ENCODE data around the gene ST7. TPM values are rescaled to one million over a fixed set of nuclear protein-coding genes. Genes with fewer than 3 reads are reported as not detected.

ST7 gene
- total and polyA plus RNA-seq, 2 of the 8 experiments (the other 6 are each of a cell fraction or from before 2014, with no cell fraction given): 16.3 to 18.0 TPM

- TF ChIP-seq CHD7 (IDR thresholded peaks at IDR 0.05; ENCODE audit: insufficient replicate concordance, low read length) (no peak), ATF2 (IDR thresholded peaks at IDR 0.05; ENCODE audit: low read length) (no peak), SP1 (IDR thresholded peaks at IDR 0.05; ENCODE audit: low read depth, low read length) (no peak), TCF12 (IDR thresholded peaks at IDR 0.05; ENCODE audit: low read depth, low read length) (no peak), RAD21 (IDR thresholded peaks at IDR 0.05 in 1 of 2, conservative IDR thresholded peaks at IDR 0.05 in 1 of 2; ENCODE audit: low read depth in 2 of 2, low read length in 2 of 2) (no peak), SIX5 (IDR thresholded peaks at IDR 0.05; ENCODE audit: low read depth, low read length) (no peak), MAFK (IDR thresholded peaks at IDR 0.05; ENCODE audit: low read depth, low read length) (no peak), POLR2AphosphoS5 (IDR thresholded peaks at IDR 0.05; ENCODE audit: low read depth, low read length) (no peak), EGR1 (IDR thresholded peaks at IDR 0.05; ENCODE audit: borderline replicate concordance, low read depth, low read length) (no peak)
- TF ChIP-seq, protein P1, sequence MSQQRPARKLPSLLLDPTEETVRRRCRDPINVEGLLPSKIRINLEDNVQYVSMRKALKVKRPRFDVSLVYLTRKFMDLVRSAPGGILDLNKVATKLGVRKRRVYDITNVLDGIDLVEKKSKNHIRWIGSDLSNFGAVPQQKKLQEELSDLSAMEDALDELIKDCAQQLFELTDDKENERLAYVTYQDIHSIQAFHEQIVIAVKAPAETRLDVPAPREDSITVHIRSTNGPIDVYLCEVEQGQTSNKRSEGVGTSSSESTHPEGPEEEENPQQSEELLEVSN (IDR thresholded peaks at IDR 0.05): no peak
Observed at GRCh38 chr7:117032810-117033209, 79.5 kb downstream of the ST7 start (continued).

Measured in H1 (cell line).